PC-3 (cell line): ENCODE measurements around the gene GALNT13. TPM values are rescaled to one million over a fixed set of nuclear protein-coding genes. Genes with fewer than 3 reads are reported as not detected.

ENCODE experiments used
- ATAC-seq: fragments of 200-7000 bp; cut with Tn5 transposase; 2 replicates; pipeline ENCODE4 v1.9.1; 2020; ENCODE audit warnings: mild to moderate bottlenecking, moderate library complexity
- BruUV-seq: library from RNA; stranded (reverse); fragments of 400-500 nt; replicated peaks from 2 replicates; lab custom pipeline; 2021; lab: Mats Ljungman, UMichigan
- CTCF ChIA-PET: fragments of 300-600 bp; sonication (Branson Sonifier 250); formaldehyde crosslinking; loops from one replicate; lab custom pipeline; 2022; ENCODE audit warnings: antibody characterized with exemption; lab: Charles Lee
- POLR2A ChIA-PET: fragments of 300-600 bp; sonication (Branson Sonifier 250); formaldehyde crosslinking; loops from one replicate; lab custom pipeline; 2022; ENCODE audit warnings: antibody characterized with exemption; ENCODE audit not compliant: unreplicated experiment; lab: Charles Lee
- DNase-seq: peaks from one replicate; pipeline ENCODE4 v3.0.0-alpha.2; 2015
- H2AFZ ChIP-seq: fragments of 300-600 bp; sonication (generic); 2 replicates; pipeline ENCODE4 v1.6.0; 2016; ENCODE audit warnings: antibody characterized with exemption, low read length
- H3F3A ChIP-seq: fragments of 300-600 bp; sonication (generic); one replicate; pipeline ENCODE4 v1.6.0; 2017; ENCODE audit warnings: antibody characterized with exemption, low read length, control low read depth, mild to moderate bottlenecking; ENCODE audit not compliant: unreplicated experiment
- H3K27ac ChIP-seq: fragments of 300-600 bp; sonication (generic); 2 replicates; pipeline ENCODE4 v1.5.1; 2016; ENCODE audit warnings: mild to moderate bottlenecking, low read length
- H3K27me3 ChIP-seq: fragments of 300-600 bp; sonication (generic); 2 replicates; pipeline ENCODE4 v1.6.1; 2016; ENCODE audit warnings: low read length, mixed read lengths
- H3K36me3 ChIP-seq: fragments of 300-600 bp; sonication (generic); 2 replicates; pipeline ENCODE4 v1.6.1; 2016; ENCODE audit warnings: low read depth, mixed run types, low read length, mixed read lengths
- H3K4me1 ChIP-seq: fragments of 300-600 bp; sonication (generic); 2 replicates; pipeline ENCODE4 v1.5.1; 2016; ENCODE audit warnings: low read length; ENCODE audit not compliant: insufficient read depth
- H3K4me2 ChIP-seq: fragments of 300-600 bp; sonication (generic); 2 replicates; pipeline ENCODE4 v1.6.0; 2016; ENCODE audit warnings: low read length
- H3K4me3 ChIP-seq: fragments of 300-600 bp; sonication (generic); 2 replicates; pipeline ENCODE4 v1.5.1; 2016; ENCODE audit warnings: mild to moderate bottlenecking, low read length, mixed read lengths
- H3K79me2 ChIP-seq: fragments of 300-600 bp; sonication (generic); 2 replicates; pipeline ENCODE4 v1.6.1; 2017; ENCODE audit warnings: low read length, mixed read lengths
- H3K9ac ChIP-seq: fragments of 300-600 bp; sonication (generic); 2 replicates; pipeline ENCODE4 v1.6.0; 2016; ENCODE audit warnings: mild to moderate bottlenecking, low read length
- H3K9me2 ChIP-seq: fragments of 300-600 bp; sonication (generic); replicated peaks from 2 replicates; pipeline ENCODE4 v1.6.1; 2016; ENCODE audit warnings: mixed run types, low read length, mixed read lengths
- H3K9me3 ChIP-seq: fragments of 300-600 bp; sonication (generic); 2 replicates; pipeline ENCODE4 v1.6.1; 2016; ENCODE audit warnings: low read length, mixed read lengths
- H4K20me1 ChIP-seq: fragments of 300-600 bp; sonication (generic); 2 replicates; pipeline ENCODE4 v1.6.1; 2016; ENCODE audit warnings: low read length, mixed read lengths
- CTCF ChIP-seq: fragments of 300-600 bp; sonication (generic); conservative IDR thresholded peaks from 2 replicates; pipeline ENCODE4 v1.5.1; 2017; ENCODE audit warnings: antibody characterized with exemption, low read depth, mild to moderate bottlenecking, low read length
- EZH2 ChIP-seq: fragments of 300-600 bp; sonication (generic); IDR thresholded peaks from one replicate; pipeline ENCODE4 v1.6.1; 2017; ENCODE audit warnings: antibody characterized with exemption, mild to moderate bottlenecking, low read length; ENCODE audit not compliant: unreplicated experiment
- EZH2phosphoT487 ChIP-seq: fragments of 300-600 bp; sonication (generic); IDR thresholded peaks from 2 replicates; pipeline ENCODE4 v1.6.1; 2018; ENCODE audit warnings: mild to moderate bottlenecking, antibody characterized with exemption, low read length, borderline replicate concordance
- intact Hi-C: fragments of 100-400 bp; cut with micrococcal nuclease; formaldehyde crosslinking; loops from 2 replicates; pipeline ENCODE4 v1.9.0; 2023
- total RNA-seq: library from RNA; depleted of rRNA; stranded (reverse); fragments of >200 nt; gene quantifications from 2 replicates; pipeline ENCODE4 v1.2.3, GENCODE V29; 2014

Gene GALNT13
- total RNA-seq, 1 experiment from 2014 or later, result 2.0 TPM

GRCh38 chr2:154207288-154208047, 335.7 kb downstream of the GALNT13 start:
- Histone ChIP-seq H3K27me3 (no peaks in the 10 kb centered on the region), H3K9me2 (no peaks in the 10 kb centered on the region), H3K27ac (no peak overlapping the region), H3K4me2 (no peak overlapping the region), H3K36me3 (no peaks in the 10 kb centered on the region), H3K79me2 (no peaks in the 10 kb centered on the region), H3K9me3 (no peaks in the 10 kb centered on the region), H3F3A (no peaks in the 10 kb centered on the region), H3K4me1 (no peaks in the 10 kb centered on the region), H2AFZ (no peak overlapping the region), H3K9ac (no peak overlapping the region), H4K20me1 (no peaks in the 10 kb centered on the region), H3K4me3 (no peak overlapping the region)
- ChIA-PET CTCF (no interaction called here), POLR2A (no interaction called here)
- intact Hi-C loops, result no loop called here
- no peak for TF ChIP-seq CTCF
- no peak for TF ChIP-seq EZH2
- no peak for TF ChIP-seq EZH2phosphoT487
- DNase-seq (no peak), ATAC-seq (no peak)
- BruUV-seq, result no TSS peak

DNA sequence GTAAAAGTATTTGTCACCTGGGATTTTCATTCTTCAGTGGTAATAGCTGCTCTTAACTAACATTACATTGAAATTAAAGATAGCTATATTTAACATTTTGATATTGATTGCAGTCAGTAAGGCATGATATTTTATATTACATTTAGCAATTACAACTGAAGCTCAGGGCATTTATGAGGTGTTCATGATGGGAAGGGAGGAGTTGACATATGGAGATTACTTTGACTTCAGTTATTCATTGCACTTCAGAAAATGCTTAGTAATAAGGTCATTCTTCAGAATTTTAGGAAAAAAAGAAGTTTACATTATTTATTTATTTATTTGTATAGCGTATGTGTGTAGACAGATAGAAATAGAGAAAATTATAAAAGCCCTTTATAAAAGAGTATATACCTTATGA, 352.0 kb downstream of the GALNT13 start:
- DNase-seq (no peak), ATAC-seq (no peak)
- no peaks in the 10 kb centered on the region for H3K27me3 ChIP-seq
- no peak overlapping the region for H3K4me3 ChIP-seq
- H3K9me2 ChIP-seq, result no peaks in the 10 kb centered on the region
- ChIA-PET POLR2A (no interaction called here), CTCF (no interaction called here)
- no peaks in the 10 kb centered on the region for H3K9me3 ChIP-seq
- H3K79me2 ChIP-seq, result no peaks in the 10 kb centered on the region
- no peaks in the 10 kb centered on the region for H3F3A ChIP-seq
- no peak overlapping the region for H3K27ac ChIP-seq
- intact Hi-C loops, result no loop called here
- no peak overlapping the region for H3K4me2 ChIP-seq
- H3K36me3 ChIP-seq, result no peaks in the 10 kb centered on the region
- no peaks in the 10 kb centered on the region for H3K4me1 ChIP-seq
- BruUV-seq, result no TSS peak
- no peak overlapping the region for H3K9ac ChIP-seq
- no peak overlapping the region for H2AFZ ChIP-seq
- H4K20me1 ChIP-seq, result no peaks in the 10 kb centered on the region
- TF ChIP-seq EZH2phosphoT487 (no peak), CTCF (no peak), EZH2 (no peak)

- no peak for TF ChIP-seq CTCF
- TF ChIP-seq EZH2, result no peak
- no peak for TF ChIP-seq EZH2phosphoT487
- H3K9me2 ChIP-seq, result no peaks in the 10 kb centered on the region
Measured at GRCh38 chr2:154226931-154227330, 355.2 kb downstream of the GALNT13 start.

More at GRCh38 chr2:154226931-154227330, 355.2 kb downstream of the GALNT13 start:
- no peaks in the 10 kb centered on the region for H3K79me2 ChIP-seq
- ChIA-PET CTCF (no interaction called here), POLR2A (no interaction called here)
- no peaks in the 10 kb centered on the region for H3F3A ChIP-seq
- H3K9me3 ChIP-seq, result no peaks in the 10 kb centered on the region; the same call in 1 of the 2 replicates
- no peaks in the 10 kb centered on the region for H3K36me3 ChIP-seq
- no peak overlapping the region for H3K27ac ChIP-seq
- H4K20me1 ChIP-seq, result no peaks in the 10 kb centered on the region
- H3K4me1 ChIP-seq, result no peaks in the 10 kb centered on the region
- no peak overlapping the region for H2AFZ ChIP-seq
- no peaks in the 10 kb centered on the region for H3K27me3 ChIP-seq
- intact Hi-C loops, result no loop called here
- DNase-seq (no peak), ATAC-seq (no peak)
- no peak overlapping the region for H3K4me3 ChIP-seq
- H3K4me2 ChIP-seq, result no peak overlapping the region
- no peak overlapping the region for H3K9ac ChIP-seq
- no TSS peak for BruUV-seq
